NCI-H226 (cell line): Measurements from ENCODE around the gene STPG2.
"Not testable (repeated sequence)": the region's sequence is repeated elsewhere in the genome, so short reads cannot be mapped to it uniquely, and the experiment has no call there.

Source experiments
- DNase-seq: peaks from one replicate; pipeline ENCODE4 v3.0.0-alpha.2; 2015

The STPG2 gene

GRCh38 chr4:97938141-97938540 is 205.1 kb downstream of the STPG2 start:
- no peak for DNase-seq

- DNase-seq = no peak
These were observed 218.8 kb downstream of the STPG2 start for GRCh38 chr4:97924341-97924958.

- DNase-seq = no peak
These were observed 220.2 kb downstream of the STPG2 start for GRCh38 chr4:97923096-97923495.

DNA sequence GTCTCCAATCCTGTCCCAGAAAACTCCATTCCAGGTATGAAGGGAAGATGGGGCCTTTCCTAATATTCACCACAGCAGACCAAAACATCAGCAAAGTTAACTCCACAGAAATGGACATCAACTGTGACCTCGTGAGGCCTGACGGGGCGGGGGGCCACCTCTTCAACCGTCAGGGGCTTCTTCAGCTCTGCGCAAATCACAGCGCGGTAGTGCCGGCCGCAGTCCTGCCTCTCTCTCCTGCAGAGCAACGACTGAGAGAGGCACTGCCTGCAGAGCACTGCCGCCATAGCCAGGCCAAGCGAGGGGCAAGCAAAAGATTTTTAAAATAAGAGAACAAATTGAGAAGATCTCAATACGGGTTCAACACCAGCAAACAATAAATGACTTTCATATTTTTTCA is 226.2 kb downstream of the STPG2 start:
- no peak for DNase-seq

- DNase-seq = no peak
These were observed 231.1 kb downstream of the STPG2 start for GRCh38 chr4:97912156-97912555.

DNA sequence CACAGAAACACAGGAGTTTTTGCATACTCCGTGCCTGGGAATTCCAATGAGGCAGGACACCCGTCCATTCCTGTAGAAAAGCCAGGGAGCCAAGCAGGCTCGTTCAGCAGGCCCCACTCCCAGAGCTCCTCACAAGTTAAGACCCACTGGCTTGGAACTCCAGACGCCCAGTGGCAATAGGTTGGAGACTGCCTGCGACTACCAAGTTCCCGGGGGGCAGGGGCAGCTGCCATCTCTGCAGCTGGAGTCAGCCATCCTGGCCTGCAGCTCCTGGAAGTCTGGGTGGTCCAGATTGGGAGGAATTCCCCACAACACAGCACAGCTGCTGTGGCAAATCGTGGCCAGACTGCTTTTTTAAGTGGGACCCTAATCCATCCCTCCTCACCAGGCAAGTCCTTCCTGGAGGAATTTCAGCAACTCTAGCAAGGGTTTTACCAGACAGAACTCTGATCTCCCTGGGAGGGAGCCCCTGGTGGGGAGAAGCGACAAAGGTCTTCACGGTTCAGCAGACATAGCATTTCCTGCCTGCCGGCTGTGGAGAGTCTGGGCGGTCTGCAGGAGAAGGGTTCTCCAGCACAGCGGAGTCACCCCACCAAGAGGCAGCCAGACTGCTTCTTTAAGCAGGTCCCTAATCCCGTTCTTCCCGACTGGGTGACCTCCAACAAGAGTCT is 231.9 kb downstream of the STPG2 start:
- no peak for DNase-seq

DNA sequence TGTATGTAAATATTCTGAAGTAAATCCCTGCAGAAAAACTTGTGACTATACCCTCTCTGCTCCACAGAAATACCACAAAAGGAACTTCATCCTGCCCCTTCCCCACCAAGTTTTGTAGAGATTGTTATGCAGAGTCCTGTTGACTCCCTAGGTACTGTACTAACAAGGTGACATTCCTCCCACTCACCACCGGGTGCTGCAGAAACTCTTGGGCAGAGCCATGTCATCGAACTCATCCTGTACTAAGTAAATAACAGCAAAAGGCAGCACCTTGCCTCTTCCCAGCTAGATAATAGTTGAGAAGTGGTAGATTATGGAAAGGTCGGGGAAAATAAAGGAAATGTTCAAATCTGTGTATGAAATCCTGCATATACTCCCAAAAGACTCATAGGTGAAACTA is 233.3 kb downstream of the STPG2 start:
- peak; percentile 2 for DNase-seq

DNA sequence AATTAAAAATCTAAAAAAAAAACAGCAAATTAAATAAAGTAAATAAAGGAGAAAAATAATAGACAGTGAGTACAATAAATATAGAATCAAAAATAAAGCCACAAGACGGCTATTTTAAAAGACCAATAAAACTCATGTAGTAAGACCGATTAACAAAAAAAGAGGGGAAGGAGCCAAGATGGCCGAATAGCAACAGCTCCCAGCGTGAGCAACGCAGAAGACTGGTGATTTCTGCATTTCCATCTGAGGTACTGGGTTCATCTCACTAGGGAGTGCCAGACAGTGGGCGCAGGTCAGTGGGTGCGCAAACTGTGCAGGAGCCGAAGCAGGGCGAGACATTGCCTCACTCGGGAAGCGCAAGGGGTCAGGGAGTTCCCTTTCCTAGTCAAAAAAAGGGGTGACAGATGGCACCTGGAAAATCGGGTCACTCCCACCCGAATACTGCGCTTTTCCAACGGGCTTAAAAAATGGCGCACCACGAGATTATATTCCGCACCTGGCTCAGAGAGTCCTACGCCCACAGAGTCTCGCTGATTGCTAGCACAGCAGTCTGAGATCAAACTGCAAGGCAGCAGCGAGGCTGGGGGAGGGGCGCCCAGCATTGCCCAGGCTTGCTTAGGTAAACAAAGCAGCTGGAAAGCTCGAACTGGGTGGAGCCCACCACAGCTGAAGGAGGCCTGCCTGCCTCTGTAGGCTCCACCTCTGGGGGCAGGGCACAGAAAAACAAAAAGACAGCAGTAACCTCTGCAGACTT is 239.7 kb downstream of the STPG2 start:
- DNase-seq = not testable (repeated sequence)

DNA sequence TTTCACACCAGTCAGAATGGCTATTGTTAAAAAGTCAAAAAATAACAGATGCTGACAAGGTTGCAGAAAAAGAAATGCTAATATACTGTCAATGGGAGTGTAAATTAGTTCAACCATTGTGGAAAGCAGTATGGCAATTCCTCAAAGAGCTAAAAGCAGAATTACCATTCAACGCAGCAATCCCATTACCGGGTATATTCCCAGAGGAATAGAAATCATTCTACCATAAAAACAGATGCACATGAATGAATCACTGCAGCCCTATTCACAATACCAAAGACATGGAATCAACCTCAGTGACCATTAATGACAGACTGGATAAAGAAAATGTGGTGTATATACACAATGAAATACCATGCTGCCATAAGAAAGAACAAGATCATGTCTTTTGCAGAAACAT is 243.0 kb downstream of the STPG2 start:
- no peak for DNase-seq

- no peak for DNase-seq
These were observed 250.5 kb downstream of the STPG2 start for GRCh38 chr4:97892592-97893266.

DNA sequence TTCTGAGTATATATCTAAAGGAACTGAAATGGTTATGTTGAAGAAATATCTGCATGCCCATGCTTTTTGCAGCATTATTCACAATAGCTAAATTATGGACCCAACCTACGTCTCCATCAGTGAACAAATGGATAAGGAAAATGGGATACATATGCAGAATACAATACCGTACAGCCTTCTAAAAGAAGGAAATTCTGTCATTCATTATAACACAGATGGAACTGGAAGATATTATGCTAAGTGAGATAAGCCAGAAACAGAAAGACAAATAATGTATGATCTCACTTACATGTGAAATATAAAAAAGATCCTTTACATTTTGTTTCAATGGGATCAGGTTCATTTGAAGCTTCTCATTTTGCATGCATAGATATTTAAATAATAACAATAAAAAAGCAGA is 263.3 kb downstream of the STPG2 start:
- DNase-seq = no peak

GRCh38 chr4:97868097-97868496 is 275.2 kb downstream of the STPG2 start:
- no peak for DNase-seq

DNA sequence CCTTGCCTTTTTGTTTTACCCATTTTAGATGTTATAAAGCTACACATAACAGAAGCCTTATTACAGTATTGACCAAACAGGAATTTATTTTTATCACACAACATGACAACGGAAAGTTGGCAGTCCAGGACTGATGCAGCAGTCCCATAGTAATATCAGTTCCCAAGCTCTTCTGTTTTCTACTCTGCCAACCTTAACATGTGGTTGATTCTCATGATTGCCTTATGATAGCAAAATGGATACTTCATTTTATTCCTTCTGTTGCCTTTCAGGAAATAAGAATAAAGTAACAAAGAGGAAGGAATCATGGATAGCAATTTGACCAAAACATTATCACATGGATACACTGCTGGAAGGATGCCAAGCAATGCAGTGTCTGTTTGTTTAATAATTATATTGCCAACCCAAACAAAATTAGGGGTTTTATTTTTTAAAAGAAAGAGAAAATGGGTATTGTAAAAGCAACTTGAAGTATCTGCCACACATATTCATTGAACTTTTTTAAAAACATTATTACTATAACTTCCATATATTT is 275.7 kb downstream of the STPG2 start:
- no peak for DNase-seq

GRCh38 chr4:97866821-97867556 is 276.3 kb downstream of the STPG2 start:
- no peak for DNase-seq

DNA sequence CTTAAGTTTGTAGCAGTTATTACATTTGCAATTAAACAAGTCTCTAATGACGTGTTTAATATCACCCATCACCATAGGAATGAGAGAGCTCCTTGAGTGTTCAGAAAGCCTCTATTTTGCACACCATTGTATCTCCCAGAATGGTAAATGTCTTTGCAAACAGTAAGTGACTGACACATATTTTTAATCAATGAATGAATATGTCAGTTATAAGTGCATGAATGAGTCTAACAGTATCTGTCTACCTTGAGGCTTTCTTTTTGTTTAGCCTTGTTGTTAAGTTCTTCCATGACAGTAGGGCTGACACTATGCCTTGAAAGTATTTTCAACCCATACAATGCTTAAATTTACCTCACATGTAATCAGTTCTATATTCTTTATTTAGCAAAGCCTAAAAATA is 292.2 kb downstream of the STPG2 start:
- DNase-seq = no peak

GRCh38 chr4:97845758-97846157 is 297.5 kb downstream of the STPG2 start:
- no peak for DNase-seq

- DNase-seq = no peak
These were observed 301.8 kb downstream of the STPG2 start for GRCh38 chr4:97841512-97841911.

GRCh38 chr4:97836662-97837061 is 306.6 kb downstream of the STPG2 start:
- no peak for DNase-seq

GRCh38 chr4:97828646-97829045 is 314.6 kb downstream of the STPG2 start:
- no peak for DNase-seq

DNA sequence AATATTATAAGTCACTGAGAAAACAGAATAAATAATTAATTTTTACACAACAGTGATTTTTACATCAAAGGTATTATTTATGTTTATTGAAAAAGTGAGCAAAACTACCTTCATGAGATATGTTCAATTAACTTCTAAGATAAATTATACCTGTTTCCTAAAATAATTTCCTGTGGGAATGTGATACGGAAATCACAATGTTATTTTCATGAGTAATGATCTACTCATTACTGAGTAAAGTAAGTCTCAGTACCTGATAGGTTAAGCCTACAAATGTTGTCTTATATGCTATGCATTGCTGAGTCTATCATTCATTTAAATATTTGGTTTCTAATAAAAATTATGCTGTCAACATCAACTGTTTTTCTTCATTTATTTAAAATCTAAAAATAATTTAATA is 324.0 kb downstream of the STPG2 start:
- DNase-seq = no peak

DNA sequence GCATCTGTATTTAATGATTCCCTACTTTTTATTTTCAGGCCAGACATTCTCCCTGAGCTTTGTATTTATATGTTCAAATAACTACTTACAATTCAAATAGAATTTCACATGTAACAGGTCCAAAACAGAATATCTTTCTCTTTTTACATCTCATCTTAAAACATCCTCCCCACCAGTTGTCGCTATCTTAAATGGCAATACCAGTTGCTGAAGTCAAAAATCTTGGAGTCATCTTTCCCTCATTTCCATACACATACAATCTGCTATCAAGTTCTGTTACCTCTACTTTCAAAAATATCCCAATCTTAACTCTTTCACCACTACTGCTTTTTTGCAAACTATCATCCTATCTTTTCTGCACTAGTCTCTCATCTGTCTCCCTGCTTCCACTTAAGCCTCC is 330.5 kb downstream of the STPG2 start:
- no peak for DNase-seq

DNA sequence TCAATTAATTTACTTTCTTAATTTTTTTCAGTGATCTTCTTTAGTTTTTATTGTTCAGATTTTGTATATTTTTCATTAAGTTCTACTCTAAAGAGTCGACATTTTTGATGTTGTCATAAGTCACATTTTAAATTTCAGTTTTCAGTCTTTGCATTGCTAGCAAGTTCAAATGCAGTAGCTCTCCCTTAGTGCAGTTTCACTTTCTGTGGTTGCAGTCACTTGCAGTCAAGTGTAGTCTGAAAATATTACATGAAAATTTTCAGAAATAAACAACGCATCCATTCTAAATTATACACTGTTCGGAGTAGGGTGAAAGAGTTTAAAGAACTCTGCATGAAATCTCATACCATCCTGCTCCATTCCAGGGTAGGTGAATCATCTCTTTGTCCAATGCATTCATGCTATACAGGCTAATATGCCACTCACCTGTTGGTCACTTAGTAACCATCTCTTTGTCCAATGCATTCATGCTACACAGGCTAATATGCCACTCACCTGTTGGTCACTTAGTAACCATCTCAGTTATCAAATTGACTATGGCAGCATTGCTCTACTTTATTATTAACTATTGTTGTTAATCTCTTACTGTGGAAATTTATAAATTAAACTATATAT is 356.9 kb downstream of the STPG2 start:
- no peak for DNase-seq
